Measurements from ENCODE around the gene BTNL9. TPM values are rescaled to one million over a fixed set of nuclear protein-coding genes. Genes with fewer than 3 reads are reported as not detected.

The BTNL9 gene
- total RNA-seq, 1 experiment from 2014 or later: 37.5 TPM

DNA sequence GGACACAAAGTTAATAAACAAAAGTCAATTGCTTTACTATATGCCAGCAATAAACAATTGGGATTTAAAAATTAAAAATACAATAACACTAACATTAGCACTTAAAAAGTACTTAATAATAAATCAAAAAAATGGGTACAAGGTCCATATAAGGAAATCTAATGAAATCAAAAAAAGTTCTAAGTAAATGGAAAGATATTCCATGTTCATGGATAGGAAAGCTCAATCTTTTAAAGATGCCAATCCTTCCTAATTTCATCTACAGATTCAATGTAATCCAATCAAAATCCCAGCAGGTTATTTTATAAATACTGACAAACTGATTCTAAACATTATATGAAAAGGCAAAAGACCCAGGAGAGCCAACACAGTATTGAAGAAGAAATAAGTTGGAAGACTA lies 41.9 kb downstream of the BTNL9 start:
- in situ Hi-C loops (cut with HindIII; ENCODE audit: low pct_unique_long_range_greater_than_20kb, low sequenced_read_pairs): no loop called here
- Histone ChIP-seq H3K36me3 (ENCODE audit: control insufficient read depth, insufficient read depth, low read length) (no peaks in the 10 kb centered on the region), H3K27me3 (ENCODE audit: control insufficient read depth, insufficient read depth, low read length) (no peaks in the 10 kb centered on the region), H3K4me3 (ENCODE audit: low read depth in 2 of 2, low read length in 2 of 2) (no peak overlapping the region), H3K27ac (ENCODE audit: low read length) (no peak overlapping the region), H3K4me1 (ENCODE audit: control insufficient read depth, insufficient read depth, low read length) (no peaks in the 10 kb centered on the region), H3K9me3 (ENCODE audit: control insufficient read depth, insufficient read depth, low read depth, low read length) (no peaks in the 10 kb centered on the region)
- ChIA-PET CTCF (no interaction called here), POLR2A (no interaction called here)
- intact Hi-C loops (cut with micrococcal nuclease; ENCODE audit: unreplicated experiment): no loop called here
- TF ChIP-seq, protein P1, sequence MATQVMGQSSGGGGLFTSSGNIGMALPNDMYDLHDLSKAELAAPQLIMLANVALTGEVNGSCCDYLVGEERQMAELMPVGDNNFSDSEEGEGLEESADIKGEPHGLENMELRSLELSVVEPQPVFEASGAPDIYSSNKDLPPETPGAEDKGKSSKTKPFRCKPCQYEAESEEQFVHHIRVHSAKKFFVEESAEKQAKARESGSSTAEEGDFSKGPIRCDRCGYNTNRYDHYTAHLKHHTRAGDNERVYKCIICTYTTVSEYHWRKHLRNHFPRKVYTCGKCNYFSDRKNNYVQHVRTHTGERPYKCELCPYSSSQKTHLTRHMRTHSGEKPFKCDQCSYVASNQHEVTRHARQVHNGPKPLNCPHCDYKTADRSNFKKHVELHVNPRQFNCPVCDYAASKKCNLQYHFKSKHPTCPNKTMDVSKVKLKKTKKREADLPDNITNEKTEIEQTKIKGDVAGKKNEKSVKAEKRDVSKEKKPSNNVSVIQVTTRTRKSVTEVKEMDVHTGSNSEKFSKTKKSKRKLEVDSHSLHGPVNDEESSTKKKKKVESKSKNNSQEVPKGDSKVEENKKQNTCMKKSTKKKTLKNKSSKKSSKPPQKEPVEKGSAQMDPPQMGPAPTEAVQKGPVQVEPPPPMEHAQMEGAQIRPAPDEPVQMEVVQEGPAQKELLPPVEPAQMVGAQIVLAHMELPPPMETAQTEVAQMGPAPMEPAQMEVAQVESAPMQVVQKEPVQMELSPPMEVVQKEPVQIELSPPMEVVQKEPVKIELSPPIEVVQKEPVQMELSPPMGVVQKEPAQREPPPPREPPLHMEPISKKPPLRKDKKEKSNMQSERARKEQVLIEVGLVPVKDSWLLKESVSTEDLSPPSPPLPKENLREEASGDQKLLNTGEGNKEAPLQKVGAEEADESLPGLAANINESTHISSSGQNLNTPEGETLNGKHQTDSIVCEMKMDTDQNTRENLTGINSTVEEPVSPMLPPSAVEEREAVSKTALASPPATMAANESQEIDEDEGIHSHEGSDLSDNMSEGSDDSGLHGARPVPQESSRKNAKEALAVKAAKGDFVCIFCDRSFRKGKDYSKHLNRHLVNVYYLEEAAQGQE (IDR thresholded peaks at IDR 0.05; ENCODE audit: insufficient read depth in 1 of 2, low read depth in 2 of 2, low read length in 1 of 2): no peak
- TF ChIP-seq TCF7L2 (IDR thresholded peaks at IDR 0.05; ENCODE audit: low read depth, low read length): no peak
- TF ChIP-seq, protein P2, sequence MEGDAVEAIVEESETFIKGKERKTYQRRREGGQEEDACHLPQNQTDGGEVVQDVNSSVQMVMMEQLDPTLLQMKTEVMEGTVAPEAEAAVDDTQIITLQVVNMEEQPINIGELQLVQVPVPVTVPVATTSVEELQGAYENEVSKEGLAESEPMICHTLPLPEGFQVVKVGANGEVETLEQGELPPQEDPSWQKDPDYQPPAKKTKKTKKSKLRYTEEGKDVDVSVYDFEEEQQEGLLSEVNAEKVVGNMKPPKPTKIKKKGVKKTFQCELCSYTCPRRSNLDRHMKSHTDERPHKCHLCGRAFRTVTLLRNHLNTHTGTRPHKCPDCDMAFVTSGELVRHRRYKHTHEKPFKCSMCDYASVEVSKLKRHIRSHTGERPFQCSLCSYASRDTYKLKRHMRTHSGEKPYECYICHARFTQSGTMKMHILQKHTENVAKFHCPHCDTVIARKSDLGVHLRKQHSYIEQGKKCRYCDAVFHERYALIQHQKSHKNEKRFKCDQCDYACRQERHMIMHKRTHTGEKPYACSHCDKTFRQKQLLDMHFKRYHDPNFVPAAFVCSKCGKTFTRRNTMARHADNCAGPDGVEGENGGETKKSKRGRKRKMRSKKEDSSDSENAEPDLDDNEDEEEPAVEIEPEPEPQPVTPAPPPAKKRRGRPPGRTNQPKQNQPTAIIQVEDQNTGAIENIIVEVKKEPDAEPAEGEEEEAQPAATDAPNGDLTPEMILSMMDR (IDR thresholded peaks at IDR 0.05): no peak
- TF ChIP-seq SIN3A (IDR thresholded peaks at IDR 0.05; ENCODE audit: borderline replicate concordance, insufficient read depth, low read depth, low read length): no peak
- TF ChIP-seq POLR2AphosphoS5 (IDR thresholded peaks at IDR 0.05; ENCODE audit: low read depth, low read length): no peak
- no peak for ATAC-seq
- no TSS peak for BruUV-seq (replicated peaks)
- DNase-seq (ENCODE audit: low read depth, low spot score): no peak

DNA sequence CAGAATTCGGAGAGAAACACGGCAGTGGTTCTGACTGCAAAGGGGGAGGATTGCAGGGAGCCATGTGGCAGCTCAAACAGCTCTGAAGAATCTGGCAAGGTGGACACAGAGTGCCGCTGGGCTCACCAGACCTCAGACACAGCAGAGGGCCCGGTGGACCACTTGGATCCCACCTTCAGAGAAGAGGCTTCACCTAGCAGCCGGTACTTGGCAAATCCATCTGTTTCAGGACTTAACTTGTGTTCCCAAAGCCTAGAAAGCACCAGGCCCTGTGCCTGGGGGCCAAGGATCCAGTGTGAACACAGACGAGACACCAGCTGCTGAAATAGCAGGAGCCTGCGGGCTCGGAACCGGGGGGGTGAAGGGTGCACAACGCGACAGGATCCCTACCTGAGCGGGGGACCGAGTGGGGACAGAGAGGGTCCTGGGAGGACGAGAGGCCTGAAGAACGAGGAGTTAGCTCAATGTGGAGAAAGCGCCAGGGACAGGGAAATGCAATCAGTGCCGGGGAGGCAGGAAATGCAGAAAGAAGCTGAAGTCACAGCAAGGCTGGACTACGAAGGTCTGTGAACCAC lies 44.6 kb downstream of the BTNL9 start:
- intact Hi-C loops (cut with micrococcal nuclease; ENCODE audit: unreplicated experiment) (loop anchor here (5.0 kb wide), 1 partner anchor 217 kb away; no protein-coding TSS in a partner anchor), in situ Hi-C loops (cut with HindIII; ENCODE audit: low pct_unique_long_range_greater_than_20kb, low sequenced_read_pairs) (no loop called here)
- TF ChIP-seq, protein P2 (IDR thresholded peaks at IDR 0.05): no peak
- TF ChIP-seq TCF7L2 (IDR thresholded peaks at IDR 0.05; ENCODE audit: low read depth, low read length): no peak
- TF ChIP-seq, protein P1 (IDR thresholded peaks at IDR 0.05; ENCODE audit: insufficient read depth in 1 of 2, low read depth in 2 of 2, low read length in 1 of 2): no peak
- no peak for TF ChIP-seq SIN3A (IDR thresholded peaks at IDR 0.05; ENCODE audit: borderline replicate concordance, insufficient read depth, low read depth, low read length)
- TF ChIP-seq POLR2AphosphoS5 (IDR thresholded peaks at IDR 0.05; ENCODE audit: low read depth, low read length): no peak
- Histone ChIP-seq H3K4me1 (ENCODE audit: control insufficient read depth, insufficient read depth, low read length) (no peaks in the 10 kb centered on the region), H3K4me3 (ENCODE audit: low read depth in 2 of 2, low read length in 2 of 2) (no peak overlapping the region), H3K36me3 (ENCODE audit: control insufficient read depth, insufficient read depth, low read length) (no peaks in the 10 kb centered on the region), H3K27me3 (ENCODE audit: control insufficient read depth, insufficient read depth, low read length) (no peaks in the 10 kb centered on the region), H3K9me3 (ENCODE audit: control insufficient read depth, insufficient read depth, low read depth, low read length) (no peaks in the 10 kb centered on the region), H3K27ac (ENCODE audit: low read length) (no peak overlapping the region)
- DNase-seq (ENCODE audit: low read depth, low spot score) (no peak), ATAC-seq (no peak)
- BruUV-seq (replicated peaks): no TSS peak
- POLR2A ChIA-PET: no interaction called here
- CTCF ChIA-PET: no interaction called here
